GM12874 (cell line): ENCODE data around the gene MACC1.

ENCODE experiments used
- TF ChIP-seq, protein P1 (sequence below): IDR thresholded peaks from 2 replicates; pipeline ENCODE4 v1.5.1; 2011; ENCODE audit warnings: low read depth, mild to moderate bottlenecking, control low read depth, low read length, moderate library complexity; ENCODE audit not compliant: insufficient read depth

The MACC1 gene

DNA sequence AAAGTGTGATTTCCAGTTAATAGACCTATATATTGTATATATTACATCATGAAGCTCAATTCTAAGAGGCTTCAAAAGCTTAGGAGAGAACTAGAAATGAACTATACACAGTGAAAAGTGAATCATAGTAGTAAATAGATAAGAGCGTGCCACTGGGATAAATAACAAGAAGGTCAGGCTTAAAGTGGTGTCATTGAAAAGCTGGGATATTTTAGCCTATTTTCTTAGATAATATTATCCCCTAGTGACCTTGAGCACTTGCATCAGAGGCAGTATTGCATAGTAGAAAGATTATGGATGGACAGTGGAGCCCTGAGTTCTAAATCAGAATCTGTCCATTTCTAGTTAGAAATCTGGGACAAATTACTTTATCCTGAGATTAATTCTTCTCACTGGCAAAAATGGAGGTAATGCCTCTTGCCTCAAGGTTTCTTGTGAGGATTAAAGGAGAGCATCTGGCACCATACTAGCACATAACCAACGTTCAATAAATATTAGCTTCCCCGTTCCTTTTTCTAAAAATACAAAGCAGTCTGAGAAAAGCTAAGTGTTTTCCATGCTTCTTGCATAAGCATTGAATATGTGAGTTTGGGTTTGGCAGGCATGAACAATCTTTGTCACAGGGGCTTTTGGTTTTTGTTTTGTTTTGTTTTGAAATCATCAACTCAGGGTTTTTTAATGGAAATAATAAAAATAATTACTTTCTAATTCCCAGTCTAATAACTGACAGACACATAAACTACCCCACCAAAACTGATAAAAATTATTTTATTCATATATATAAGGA lies 27.3 kb upstream of the MACC1 start:
- TF ChIP-seq, protein P1, sequence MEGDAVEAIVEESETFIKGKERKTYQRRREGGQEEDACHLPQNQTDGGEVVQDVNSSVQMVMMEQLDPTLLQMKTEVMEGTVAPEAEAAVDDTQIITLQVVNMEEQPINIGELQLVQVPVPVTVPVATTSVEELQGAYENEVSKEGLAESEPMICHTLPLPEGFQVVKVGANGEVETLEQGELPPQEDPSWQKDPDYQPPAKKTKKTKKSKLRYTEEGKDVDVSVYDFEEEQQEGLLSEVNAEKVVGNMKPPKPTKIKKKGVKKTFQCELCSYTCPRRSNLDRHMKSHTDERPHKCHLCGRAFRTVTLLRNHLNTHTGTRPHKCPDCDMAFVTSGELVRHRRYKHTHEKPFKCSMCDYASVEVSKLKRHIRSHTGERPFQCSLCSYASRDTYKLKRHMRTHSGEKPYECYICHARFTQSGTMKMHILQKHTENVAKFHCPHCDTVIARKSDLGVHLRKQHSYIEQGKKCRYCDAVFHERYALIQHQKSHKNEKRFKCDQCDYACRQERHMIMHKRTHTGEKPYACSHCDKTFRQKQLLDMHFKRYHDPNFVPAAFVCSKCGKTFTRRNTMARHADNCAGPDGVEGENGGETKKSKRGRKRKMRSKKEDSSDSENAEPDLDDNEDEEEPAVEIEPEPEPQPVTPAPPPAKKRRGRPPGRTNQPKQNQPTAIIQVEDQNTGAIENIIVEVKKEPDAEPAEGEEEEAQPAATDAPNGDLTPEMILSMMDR = no peak

DNA sequence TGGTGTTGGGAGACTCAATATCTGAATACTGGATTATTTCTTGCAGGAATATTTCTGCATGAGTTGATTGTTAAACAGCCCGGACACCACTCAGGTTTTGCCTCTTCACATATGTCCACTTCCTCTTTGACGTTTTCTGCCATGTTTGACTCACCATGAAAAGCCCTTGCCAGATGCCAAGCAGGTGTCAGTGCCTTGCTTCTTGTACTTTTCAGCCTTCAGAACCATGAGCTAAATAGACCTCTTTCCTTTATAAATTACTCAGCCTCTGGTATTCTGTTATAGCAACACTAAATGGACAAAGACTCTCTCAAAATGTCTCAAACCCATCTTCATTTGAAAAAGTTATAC lies 24.7 kb upstream of the MACC1 start:
- TF ChIP-seq, protein P1 = no peak

DNA sequence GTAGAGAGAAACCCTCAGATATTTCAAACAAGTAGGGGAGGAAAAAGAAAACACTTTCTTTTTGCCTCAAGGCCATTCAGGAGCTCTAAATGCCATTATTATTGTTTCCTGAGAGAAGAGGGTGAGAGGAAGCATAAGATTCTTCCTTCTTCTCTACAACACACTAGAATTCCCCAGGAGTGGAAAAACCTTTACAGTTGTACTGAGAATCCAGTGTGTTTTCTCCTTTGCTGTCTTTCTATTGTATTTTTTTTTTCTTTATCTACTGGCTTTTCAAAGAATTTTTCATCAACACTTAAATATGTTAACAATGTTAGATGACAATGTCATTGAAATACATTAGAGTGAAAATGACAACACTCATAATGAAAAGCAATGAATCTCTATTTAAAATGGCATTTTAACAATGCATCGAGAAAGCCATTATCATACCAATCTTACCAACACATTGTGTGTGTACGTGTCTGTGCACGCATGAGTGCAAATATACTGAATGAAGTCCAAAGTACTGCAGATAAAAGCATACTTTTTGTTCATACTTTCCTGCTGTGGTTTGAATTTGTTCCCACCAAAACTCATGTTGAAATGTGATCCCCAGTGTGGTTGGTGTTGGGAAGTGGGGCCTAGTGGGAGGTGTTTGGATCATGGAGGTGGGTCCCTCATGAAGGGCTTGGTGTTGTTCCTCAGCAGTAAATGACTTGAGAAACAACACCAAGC lies 24.2 kb upstream of the MACC1 start:
- TF ChIP-seq, protein P1 = no peak

DNA sequence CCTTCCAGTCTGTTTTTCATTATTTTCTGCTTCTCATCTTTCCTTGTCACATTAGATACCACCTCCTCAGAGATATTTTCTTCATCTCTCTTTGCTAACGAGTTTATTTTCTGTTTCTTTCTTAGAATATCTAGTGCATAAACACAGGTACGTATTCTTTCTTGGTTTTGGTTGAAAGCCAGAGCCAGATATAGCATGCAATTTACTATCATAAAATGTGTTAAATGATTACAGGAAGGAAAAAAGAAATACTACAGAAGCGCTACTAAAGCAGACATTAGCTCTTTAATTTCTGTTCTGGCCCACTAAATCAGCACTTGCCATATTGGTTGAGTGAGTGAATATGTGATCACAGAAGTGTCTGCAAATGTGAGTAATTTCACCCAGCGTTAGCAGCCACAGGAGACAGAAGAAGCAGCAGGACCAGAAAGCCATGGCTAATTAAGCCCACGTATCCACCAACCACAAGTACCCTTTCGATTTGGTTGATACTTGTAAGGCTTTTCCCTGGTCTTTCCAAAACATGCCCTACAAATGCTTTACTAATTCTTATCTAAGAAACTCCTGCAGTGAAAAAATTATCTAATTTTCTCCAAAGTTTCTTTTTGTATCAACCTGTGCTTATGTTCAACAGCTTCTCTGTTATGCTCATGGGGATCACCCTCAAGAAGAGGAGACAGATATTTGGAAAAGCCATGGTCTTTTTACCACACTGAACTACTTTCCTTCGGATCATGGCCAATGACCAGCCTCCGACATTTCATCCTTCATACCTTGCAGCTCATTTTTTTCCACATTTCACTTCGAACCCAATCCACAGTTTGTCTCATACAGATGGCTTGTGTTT lies 23.1 kb upstream of the MACC1 start:
- TF ChIP-seq, protein P1 = no peak

DNA sequence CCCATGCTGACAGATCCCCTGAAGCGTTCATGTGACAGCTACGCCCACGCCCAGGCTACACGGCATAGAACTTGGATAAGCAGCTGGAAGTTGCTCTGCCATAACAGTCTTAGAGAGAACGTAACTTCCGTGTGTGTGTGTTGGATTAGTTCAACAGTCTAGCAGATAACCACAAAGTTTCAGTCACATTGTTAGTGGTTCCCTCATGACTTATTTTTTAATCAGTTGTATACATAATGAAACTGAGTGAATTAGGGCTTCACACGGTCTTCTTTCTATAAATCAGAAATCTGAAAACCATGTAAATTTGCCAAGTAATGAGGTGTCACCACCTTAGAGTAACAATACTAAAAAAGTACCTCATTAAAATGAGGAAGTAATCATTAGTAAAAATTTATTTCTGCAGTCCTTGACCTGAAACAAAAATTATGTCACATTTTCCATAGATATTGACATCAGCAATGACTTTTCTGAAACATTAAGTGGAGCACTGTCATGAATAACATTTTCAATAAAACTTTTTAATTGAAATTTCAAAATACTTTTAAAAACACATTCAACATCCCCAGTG lies 21.7 kb upstream of the MACC1 start:
- TF ChIP-seq, protein P1 = no peak

DNA sequence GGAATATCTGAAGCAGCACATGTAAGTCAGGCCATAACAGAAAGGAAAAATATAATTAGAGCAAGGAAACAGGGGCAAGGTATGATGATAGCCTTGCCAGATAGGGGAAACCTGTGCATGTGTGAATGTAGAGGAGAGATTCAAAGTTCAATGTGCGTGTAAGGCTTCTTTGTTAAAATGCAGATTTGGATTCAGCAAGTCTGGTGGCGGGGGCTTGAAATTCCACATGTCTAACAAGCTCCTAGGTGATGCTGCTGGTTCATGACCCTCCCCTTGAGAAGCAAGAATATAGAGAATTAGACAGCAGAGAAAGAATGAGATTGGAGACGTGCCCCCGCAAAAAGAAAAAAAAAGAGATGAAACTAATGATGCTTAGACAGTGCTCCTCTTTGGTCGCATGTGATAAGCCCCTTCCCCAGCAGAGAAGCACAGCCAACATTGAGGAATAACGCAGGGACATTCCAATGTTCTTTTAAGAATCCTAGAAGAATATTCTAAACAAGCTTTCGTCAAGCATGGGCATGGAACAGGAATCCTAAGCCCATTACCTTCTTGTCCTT lies 21.1 kb upstream of the MACC1 start:
- TF ChIP-seq, protein P1 = no peak
